ENCODE results near the gene ZNF780B. TPM values are rescaled to one million over a fixed set of nuclear protein-coding genes. Genes with fewer than 3 reads are reported as not detected.

ZNF780B gene
- total RNA-seq, 4 donors from 2014 or later = 1.8 to 6.8 (median 4.1) TPM

GRCh38 chr19:40091205-40092129 is 35.4 kb upstream of the ZNF780B start:
- WGBS, 2 donors = 41 to 42% methylated on average over 10 of the region's 10 CpGs
- DNase-seq (ENCODE audit: low spot score in 2 of 2) = no peak
- peak overlapping the region; percentile 66 for H3K4me3 ChIP-seq (ENCODE audit: low read depth, poor library complexity, severe bottlenecking)
- intact Hi-C loops (cut with DNase I; ENCODE audit: low total_unique reads) = no loop called here
- TF ChIP-seq POLR2A (IDR thresholded peaks at IDR 0.05) = no peak
- TF ChIP-seq, protein P1, sequence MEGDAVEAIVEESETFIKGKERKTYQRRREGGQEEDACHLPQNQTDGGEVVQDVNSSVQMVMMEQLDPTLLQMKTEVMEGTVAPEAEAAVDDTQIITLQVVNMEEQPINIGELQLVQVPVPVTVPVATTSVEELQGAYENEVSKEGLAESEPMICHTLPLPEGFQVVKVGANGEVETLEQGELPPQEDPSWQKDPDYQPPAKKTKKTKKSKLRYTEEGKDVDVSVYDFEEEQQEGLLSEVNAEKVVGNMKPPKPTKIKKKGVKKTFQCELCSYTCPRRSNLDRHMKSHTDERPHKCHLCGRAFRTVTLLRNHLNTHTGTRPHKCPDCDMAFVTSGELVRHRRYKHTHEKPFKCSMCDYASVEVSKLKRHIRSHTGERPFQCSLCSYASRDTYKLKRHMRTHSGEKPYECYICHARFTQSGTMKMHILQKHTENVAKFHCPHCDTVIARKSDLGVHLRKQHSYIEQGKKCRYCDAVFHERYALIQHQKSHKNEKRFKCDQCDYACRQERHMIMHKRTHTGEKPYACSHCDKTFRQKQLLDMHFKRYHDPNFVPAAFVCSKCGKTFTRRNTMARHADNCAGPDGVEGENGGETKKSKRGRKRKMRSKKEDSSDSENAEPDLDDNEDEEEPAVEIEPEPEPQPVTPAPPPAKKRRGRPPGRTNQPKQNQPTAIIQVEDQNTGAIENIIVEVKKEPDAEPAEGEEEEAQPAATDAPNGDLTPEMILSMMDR (IDR thresholded peaks at IDR 0.05) = no peak

DNA sequence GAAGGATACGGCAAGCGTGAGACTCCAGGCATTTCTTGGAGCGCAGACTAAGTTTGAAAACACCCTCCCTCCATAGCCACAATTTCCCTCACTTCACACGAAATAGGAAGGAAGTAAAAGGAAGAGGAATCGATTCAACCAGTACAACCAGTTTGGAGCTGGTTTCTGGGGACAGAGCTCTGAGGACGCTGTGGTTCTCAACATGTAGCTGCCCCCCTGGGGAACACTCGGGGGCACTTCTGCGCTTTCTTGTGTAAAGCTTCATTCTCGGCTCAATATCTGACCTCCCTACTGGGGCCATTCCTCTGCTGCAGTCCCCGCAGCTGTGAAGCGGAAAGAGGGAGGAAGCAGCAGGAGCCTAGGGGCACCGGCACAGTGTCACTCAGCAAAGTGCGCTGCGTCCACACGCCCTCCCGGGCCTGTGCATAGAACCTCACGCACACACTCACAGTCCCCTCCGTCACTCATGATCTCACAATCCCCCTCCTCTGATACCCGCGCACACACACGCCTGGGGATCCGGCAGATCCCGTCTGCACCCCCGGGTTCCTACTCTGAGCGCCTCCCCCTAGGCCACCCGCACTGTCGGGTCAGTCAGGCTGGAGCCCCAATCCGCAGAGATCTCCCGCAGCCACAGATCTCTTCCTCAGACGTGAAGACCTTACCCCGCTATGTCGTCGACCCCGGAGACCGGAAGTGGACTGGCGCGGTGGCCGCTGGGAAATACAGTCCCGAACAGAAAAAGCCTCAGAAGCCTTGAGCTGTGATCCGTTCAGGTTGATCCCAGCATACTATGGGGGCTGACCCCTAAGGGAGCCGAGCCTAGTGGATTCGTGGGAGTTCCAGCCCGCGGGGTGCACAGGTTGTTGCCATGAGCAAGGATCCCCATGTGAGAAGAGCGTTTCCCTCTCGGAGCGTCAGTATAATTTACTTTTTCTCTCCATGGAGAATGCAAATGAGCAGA is 34.5 kb upstream of the ZNF780B start, which contains the start of gene ZNF780A:
TSS of gene ZNF780A (minus strand) at position 703 of the 964 bp plus-strand sequence. CDS start 6,190 bp downstream, outside the sequence.
- DNase-seq (ENCODE audit: low spot score in 2 of 2) = peak; percentile 50 to 94
- intact Hi-C loops (cut with DNase I; ENCODE audit: low total_unique reads) = no loop called here
- TF ChIP-seq POLR2A (IDR thresholded peaks at IDR 0.05) = no peak
- TF ChIP-seq, protein P1 (IDR thresholded peaks at IDR 0.05) = no peak
- peak within 1 kb of the TSS; percentile 66 for H3K4me3 ChIP-seq (ENCODE audit: low read depth, poor library complexity, severe bottlenecking)
- WGBS, 2 donors = 0% methylated on average over 22 to 43 of the region's 47 CpGs

- no peak for DNase-seq (ENCODE audit: low spot score in 2 of 2)
- no peak overlapping the region for H3K4me3 ChIP-seq (ENCODE audit: low read depth, poor library complexity, severe bottlenecking)
- intact Hi-C loops (cut with DNase I; ENCODE audit: low total_unique reads) = no loop called here
- TF ChIP-seq, protein P1 (IDR thresholded peaks at IDR 0.05) = no peak
- TF ChIP-seq POLR2A (IDR thresholded peaks at IDR 0.05) = no peak
- 45 to 48% methylated on average over 4 of the region's 4 CpGs for WGBS, 2 donors
These were observed 33.4 kb upstream of the ZNF780B start for GRCh38 chr19:40089462-40089861.

GRCh38 chr19:40088299-40089047 is 32.4 kb upstream of the ZNF780B start:
- TF ChIP-seq POLR2A (IDR thresholded peaks at IDR 0.05) = no peak
- TF ChIP-seq, protein P1 (IDR thresholded peaks at IDR 0.05) = no peak
- WGBS, 2 donors = 81 to 86% methylated on average over 5 of the region's 5 CpGs
- intact Hi-C loops (cut with DNase I; ENCODE audit: low total_unique reads) = no loop called here
- no peak overlapping the region for H3K4me3 ChIP-seq (ENCODE audit: low read depth, poor library complexity, severe bottlenecking)
- DNase-seq (ENCODE audit: low spot score in 2 of 2) = no peak

DNA sequence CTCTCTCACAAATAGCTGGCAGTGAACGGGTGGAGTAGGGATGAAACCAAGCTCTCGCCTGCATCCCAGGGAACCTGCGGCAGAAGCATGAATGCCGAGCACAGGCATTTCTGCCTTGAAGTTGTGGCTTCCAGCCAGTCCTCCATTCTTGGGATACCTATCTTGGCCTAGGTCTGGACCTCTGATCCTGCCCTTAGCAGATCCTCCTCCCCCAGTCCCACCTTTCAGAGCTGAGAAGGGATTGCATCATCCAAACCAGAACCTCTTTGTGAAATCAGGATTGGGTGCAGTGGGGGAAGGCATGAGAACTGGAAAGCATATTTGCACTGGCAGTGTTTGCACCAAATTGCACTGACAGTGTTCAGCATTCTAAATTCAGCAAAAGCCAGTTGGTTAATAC is 28.9 kb upstream of the ZNF780B start:
- H3K4me3 ChIP-seq (ENCODE audit: low read depth, poor library complexity, severe bottlenecking) = no peak overlapping the region
- no peak for DNase-seq (ENCODE audit: low spot score in 2 of 2)
- intact Hi-C loops (cut with DNase I; ENCODE audit: low total_unique reads) = no loop called here
- WGBS, 2 donors = 91 to 95% methylated on average over 4 of the region's 4 CpGs
- TF ChIP-seq POLR2A (IDR thresholded peaks at IDR 0.05) = no peak
- TF ChIP-seq, protein P1 (IDR thresholded peaks at IDR 0.05) = no peak
